GM12878 (cell line): ENCODE measurements around the gene ARID4B. TPM values are rescaled to one million over a fixed set of nuclear protein-coding genes. Genes with fewer than 3 reads are reported as not detected.
A peak's percentile ranks its signal among the peaks of the same experiment; 100 is the strongest.
"Not testable (repeated sequence)": the region's sequence is repeated elsewhere in the genome, so short reads cannot be mapped to it uniquely, and the experiment has no call there.

ENCODE experiments used
- ATAC-seq: fragments of 200-7000 bp; cut with Tn5 transposase; 3 replicates; pipeline ENCODE4 v1.9.1; 2020; ENCODE audit warnings: mild to moderate bottlenecking, moderate library complexity
- BruUV-seq: library from RNA; stranded (reverse); fragments of 400-500 nt; replicated peaks from 2 replicates; lab custom pipeline; 2021; lab: Mats Ljungman, UMichigan
- CTCF ChIA-PET: fragments of 300-600 bp; sonication (Branson Sonifier 250); formaldehyde crosslinking; extraction: SDS; loops from one replicate; lab custom pipeline; 2021; ENCODE audit warnings: inconsistent platforms; lab: Yijun Ruan, JAX
- POLR2A ChIA-PET: fragments of 350-600 bp; formaldehyde crosslinking; extraction: SDS; loops from one replicate; lab custom pipeline; 2021; ENCODE audit warnings: inconsistent platforms; lab: Charles Lee
- RAD21 ChIA-PET: fragments of 300-600 bp; sonication (Branson Sonifier 250); formaldehyde crosslinking; loops from one replicate; lab custom pipeline; 2023; ENCODE audit warnings: antibody characterized with exemption; ENCODE audit not compliant: unreplicated experiment; lab: Charles Lee
- SMC1A ChIA-PET: fragments of 300-600 bp; sonication (Branson Sonifier 250); formaldehyde crosslinking; loops from one replicate; lab custom pipeline; 2023; ENCODE audit not compliant: unreplicated experiment, uncharacterized antibody; lab: Charles Lee
- DNase-seq: peaks from one replicate; pipeline ENCODE4 v3.0.0-alpha.2; 2011; ENCODE audit warnings: low read depth, low spot score
- FAIRE-seq: peaks from 3 replicates; lab custom pipeline; 2011; peaks lifted over from hg19 to GRCh38; lab: Jason Lieb, UNC
- H2AFZ ChIP-seq: 2 replicates; pipeline ENCODE4 v1.6.0; 2011; ENCODE audit warnings: low read depth, low read length, control low read depth; ENCODE audit not compliant: control insufficient read depth
- H3K27ac ChIP-seq: 2 replicates; pipeline ENCODE4 v1.5.1; 2011; ENCODE audit warnings: control low read depth; ENCODE audit not compliant: control insufficient read depth, insufficient read depth
- H3K27me3 ChIP-seq, 2 experiments: replicated peaks in 1 of 2; 2 replicates each; pipeline versions ENCODE4 v1.6.0 to v1.6.1; 2011; ENCODE audit warnings: low read length in 1 of 2; ENCODE audit not compliant: control insufficient read depth in 2 of 2, insufficient read depth in 2 of 2
- H3K36me3 ChIP-seq, 2 experiments: 2 replicates each; pipeline ENCODE4 v1.5.1; 2011; ENCODE audit warnings: low read length in 1 of 2; ENCODE audit not compliant: control insufficient read depth in 2 of 2, insufficient read depth in 2 of 2
- H3K4me1 ChIP-seq: 2 replicates; pipeline ENCODE4 v1.6.1; 2011; ENCODE audit warnings: mild to moderate bottlenecking, low read length, moderate library complexity, mixed read lengths; ENCODE audit not compliant: control insufficient read depth, insufficient read depth
- H3K4me2 ChIP-seq: 2 replicates; pipeline ENCODE4 v1.6.0; 2011; ENCODE audit warnings: control low read depth; ENCODE audit not compliant: control insufficient read depth, insufficient read depth
- H3K4me3 ChIP-seq: fragments of 200-600 bp; sonication (generic); 2 replicates; pipeline ENCODE4 v1.5.1; 2016
- H3K79me2 ChIP-seq: 2 replicates; pipeline ENCODE4 v1.6.0; 2011; ENCODE audit warnings: low read length; ENCODE audit not compliant: control insufficient read depth, insufficient read depth
- H3K9ac ChIP-seq: 2 replicates; pipeline ENCODE4 v1.8.0; 2011; ENCODE audit warnings: low read length, control low read depth, mixed read lengths; ENCODE audit not compliant: control insufficient read depth, insufficient read depth
- H3K9me3 ChIP-seq: replicated peaks from 3 replicates; pipeline ENCODE4 v1.5.1; 2011; ENCODE audit warnings: mild to moderate bottlenecking, low read length; ENCODE audit not compliant: control insufficient read depth, insufficient read depth
- H4K20me1 ChIP-seq: 2 replicates; pipeline ENCODE4 v1.6.0; 2011; ENCODE audit not compliant: control insufficient read depth, insufficient read depth
- WGBS: methylation state at CpG from one replicate; pipeline ENCODE4 v1.1.6; 2016; ENCODE audit warnings: low lambda C conversion rate; ENCODE audit not compliant: insufficient replicate concordance, insufficient coverage; ENCODE audit errors: missing lambda C conversion rate; 5-methylcytosine and 5-hydroxymethylcytosine counted together
- in situ Hi-C: fragments of 300-500 bp; cut with MboI; formaldehyde crosslinking; loops from 9 replicates; pipeline ENCODE4 v1.14.3; 2018; ENCODE audit warnings: mixed read lengths
- intact Hi-C: fragments of 100-400 bp; cut with micrococcal nuclease; formaldehyde crosslinking; loops from one replicate; pipeline ENCODE4 v1.14.2; 2022; ENCODE audit not compliant: unreplicated experiment
- polyA plus RNA-seq, 11 experiments: library from polyadenylated mRNA; depleted of rRNA in 4 of 11; unstranded in 6 of 11; stranded (reverse) in 5 of 11; fragments of >200 nt; fragmentation: Nextera tagmentation in 4 of 11; fragmentation: Illumina TruSeq in 1 of 11; extraction: Ambion mirVana in 4 of 11; extraction: Trizol in 1 of 11; gene quantifications; 1 replicate in 1 of 11; 2 replicates in 10 of 11; pipeline versions ENCODE4 v1.2.1 to v1.2.3, GENCODE V29; 2011 to 2016; ENCODE audit warnings: inconsistent platforms in 2 of 11, missing spikeins in 2 of 11, low read depth in 1 of 11
- total RNA-seq, 4 experiments: library from RNA; depleted of rRNA in 3 of 4; stranded (reverse); fragments of >200 nt in 3 of 4; fragmentation: Illumina TruSeq in 1 of 4; extraction: Trizol in 1 of 4; gene quantifications; 2 replicates each; pipeline versions ENCODE4 v1.2.1 to v1.2.3, GENCODE V29; 2013 to 2021
- TF ChIP-seq, protein P1 (sequence below): fragments of 450-650 bp; IDR thresholded peaks from 2 replicates; pipeline ENCODE4 v1.6.1; 2016; ENCODE audit warnings: mild to moderate bottlenecking

The ARID4B gene
- total and polyA plus RNA-seq, 10 of the 15 experiments (the other 5 are each of a cell fraction or from before 2014, with no cell fraction given), result 13.6 to 39.1 (median 28.0) TPM

GRCh38 chr1:235159930-235160329, 168.0 kb downstream of the ARID4B start:
- in situ Hi-C loops, H3K9me3 ChIP-seq, H2AFZ ChIP-seq, H3K27ac ChIP-seq, H4K20me1 ChIP-seq, DNase-seq, H3K4me1 ChIP-seq, FAIRE-seq, BruUV-seq, H3K27me3 ChIP-seq: not testable (repeated sequence)
- CTCF ChIA-PET, result interaction anchor here (0.9 to 2.8 kb wide), 5 partner anchors 36 to 256 kb away, joined by 3 to 18 read pairs (median 5); no protein-coding TSS in a partner anchor
- RAD21 ChIA-PET, result interaction anchor here (1.7 to 2.6 kb wide), 2 partner anchors 38 to 257 kb away, joined by 4 to 11 read pairs; no protein-coding TSS in a partner anchor
- H3K36me3 ChIP-seq, result peaks cover 0 to 19% of the 10 kb centered on the region in 2 experiments; a peak in 2 of 4 replicates
- peak overlapping the region; percentile 82 for H3K4me3 ChIP-seq
- intact Hi-C loops, result loop anchor here (2.0 kb wide), 1 partner anchor 31 kb away; the partner anchor contains the start of gene TOMM20
- TF ChIP-seq, protein P1, sequence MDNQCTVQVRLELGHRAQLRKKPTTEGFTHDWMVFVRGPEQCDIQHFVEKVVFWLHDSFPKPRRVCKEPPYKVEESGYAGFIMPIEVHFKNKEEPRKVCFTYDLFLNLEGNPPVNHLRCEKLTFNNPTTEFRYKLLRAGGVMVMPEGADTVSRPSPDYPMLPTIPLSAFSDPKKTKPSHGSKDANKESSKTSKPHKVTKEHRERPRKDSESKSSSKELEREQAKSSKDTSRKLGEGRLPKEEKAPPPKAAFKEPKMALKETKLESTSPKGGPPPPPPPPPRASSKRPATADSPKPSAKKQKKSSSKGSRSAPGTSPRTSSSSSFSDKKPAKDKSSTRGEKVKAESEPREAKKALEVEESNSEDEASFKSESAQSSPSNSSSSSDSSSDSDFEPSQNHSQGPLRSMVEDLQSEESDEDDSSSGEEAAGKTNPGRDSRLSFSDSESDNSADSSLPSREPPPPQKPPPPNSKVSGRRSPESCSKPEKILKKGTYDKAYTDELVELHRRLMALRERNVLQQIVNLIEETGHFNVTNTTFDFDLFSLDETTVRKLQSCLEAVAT, result peak; percentile 84; the same call in 1 of the 2 replicates
- 72% methylated on average over 9 of the region's 9 CpGs for WGBS
- SMC1A ChIA-PET, result interaction anchor here (1.2 to 2.9 kb wide), 5 partner anchors 9 to 256 kb away, joined by 4 to 15 read pairs (median 10); no protein-coding TSS in a partner anchor
- H3K79me2 ChIP-seq, result peaks cover 32% of the 10 kb centered on the region
- POLR2A ChIA-PET, result interaction anchor here (0.6 to 2.0 kb wide), 6 partner anchors 9 to 720 kb away, joined by 3 to 12 read pairs (median 4); partner anchors contain the start of gene ARID4B
- 0 out of 3 replicates have a peak, but pooled peaks have one; percentile 4 for ATAC-seq
- H3K9ac ChIP-seq, result peak overlapping the region; percentile 97; the same call in 1 of the 2 replicates
- H3K4me2 ChIP-seq, result peak overlapping the region; percentile 76

DNA sequence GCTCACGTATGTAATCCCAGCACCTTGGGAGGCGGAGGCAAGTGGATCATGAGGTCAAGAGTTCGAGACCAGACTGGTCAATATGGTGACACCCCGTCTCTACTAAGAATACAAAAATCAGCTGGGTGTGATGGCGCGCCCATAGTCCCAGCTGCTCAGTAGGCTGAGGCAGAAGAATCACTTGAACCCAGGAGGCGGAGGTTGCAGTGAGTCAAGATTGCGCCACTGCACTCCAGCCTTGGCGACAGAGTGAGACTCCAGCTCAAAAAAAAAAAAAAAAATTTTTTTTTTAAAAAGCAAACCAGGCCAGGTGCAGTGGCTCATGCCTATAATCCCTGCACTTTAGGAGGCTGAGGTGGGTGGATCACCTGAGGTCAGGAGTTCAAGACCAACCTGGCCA, 168.7 kb downstream of the ARID4B start:
- H3K9me3 ChIP-seq, H4K20me1 ChIP-seq, H3K27ac ChIP-seq, FAIRE-seq, H3K27me3 ChIP-seq, DNase-seq, H3K9ac ChIP-seq, H2AFZ ChIP-seq, RAD21 ChIA-PET, in situ Hi-C loops, H3K4me1 ChIP-seq, ATAC-seq, H3K4me3 ChIP-seq, intact Hi-C loops, BruUV-seq: not testable (repeated sequence)
- ChIA-PET CTCF (interaction anchor here (0.9 to 2.8 kb wide), 5 partner anchors 37 to 257 kb away, joined by 3 to 18 read pairs (median 5); no protein-coding TSS in a partner anchor), SMC1A (interaction anchor here (1.3 to 2.9 kb wide), 4 partner anchors 8 to 257 kb away, joined by 4 to 15 read pairs (median 10); no protein-coding TSS in a partner anchor), POLR2A (interaction anchor here (0.6 to 2.0 kb wide), 6 partner anchors 9 to 721 kb away, joined by 3 to 12 read pairs (median 4); no protein-coding TSS in a partner anchor)
- Histone ChIP-seq H3K4me2 (peak overlapping the region; percentile 76), H3K36me3 (peaks cover 0 to 19% of the 10 kb centered on the region in 2 experiments; a peak in 2 of 4 replicates), H3K79me2 (peaks cover 32% of the 10 kb centered on the region)
- WGBS, result 88% methylated on average over 9 of the region's 9 CpGs
